GM18870 (cell line): ENCODE results near the gene WNK2.
"Not testable (repeated sequence)": the region's sequence is repeated elsewhere in the genome, so short reads cannot be mapped to it uniquely, and the experiment has no call there.

ENCODE experiments used
- ATAC-seq: cut with Tn5 transposase; IDR thresholded peaks from one replicate; pipeline ENCODE4 v1.9.1; 2021; ENCODE audit warnings: moderate library complexity; ENCODE audit not compliant: unreplicated experiment

The WNK2 gene

DNA sequence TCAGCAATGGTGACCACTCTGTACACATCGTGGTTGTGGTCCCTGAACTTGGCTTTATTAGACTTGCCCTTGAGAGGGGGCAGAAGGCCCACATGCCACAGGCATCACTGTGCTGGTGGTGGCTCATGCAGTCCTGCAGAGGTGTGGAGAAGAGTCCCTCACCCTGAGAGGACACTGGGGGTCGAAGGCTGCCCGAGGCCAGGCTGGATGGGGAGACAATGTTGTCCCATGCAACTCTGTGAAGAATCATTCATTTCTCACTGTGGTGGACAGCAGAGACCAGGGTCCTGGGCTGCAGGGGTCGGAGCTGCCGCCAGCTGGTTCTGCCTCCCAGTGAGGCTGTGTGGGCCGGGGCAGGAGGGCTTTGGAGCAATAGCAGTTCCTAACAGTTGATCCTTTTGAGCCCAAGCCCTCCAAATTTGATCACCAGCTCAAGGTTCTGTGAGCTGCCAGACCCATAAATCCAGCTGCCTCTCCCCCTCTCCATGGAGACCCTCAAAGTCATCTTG is 139.6 kb downstream of the WNK2 start:
- not testable (repeated sequence) for ATAC-seq

DNA sequence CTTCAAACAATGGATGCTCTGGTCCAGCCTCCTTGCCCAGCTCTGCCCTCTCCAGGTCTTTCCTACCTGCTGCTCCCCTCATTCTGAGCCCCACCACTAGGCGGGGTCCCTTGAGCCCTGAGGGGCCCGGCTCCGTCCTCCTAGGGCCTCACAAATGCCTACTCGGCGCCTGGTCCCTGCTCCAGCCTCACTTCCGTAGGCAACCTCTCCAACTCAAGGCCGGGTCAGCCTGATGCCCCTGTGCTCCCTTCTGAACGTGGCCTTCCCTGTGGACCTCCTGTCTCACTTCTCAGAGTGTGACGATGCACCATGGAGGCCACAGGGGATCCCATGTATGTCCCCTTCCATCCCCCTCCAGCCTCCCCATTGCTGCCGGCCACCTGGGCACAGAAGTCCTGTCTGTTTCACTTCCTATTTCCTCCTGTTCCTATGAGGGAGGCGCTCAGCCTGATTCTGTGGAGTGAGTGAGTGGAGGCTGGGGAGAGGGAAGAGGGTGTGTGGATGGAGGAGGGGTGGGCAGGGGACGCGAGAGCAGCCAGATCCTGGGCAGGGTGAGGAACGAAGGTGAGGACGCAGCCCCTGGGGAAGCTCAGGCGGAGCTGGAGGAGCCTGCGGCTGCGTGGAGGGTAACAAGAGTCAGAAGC is 140.4 kb downstream of the WNK2 start:
- no peak for ATAC-seq

DNA sequence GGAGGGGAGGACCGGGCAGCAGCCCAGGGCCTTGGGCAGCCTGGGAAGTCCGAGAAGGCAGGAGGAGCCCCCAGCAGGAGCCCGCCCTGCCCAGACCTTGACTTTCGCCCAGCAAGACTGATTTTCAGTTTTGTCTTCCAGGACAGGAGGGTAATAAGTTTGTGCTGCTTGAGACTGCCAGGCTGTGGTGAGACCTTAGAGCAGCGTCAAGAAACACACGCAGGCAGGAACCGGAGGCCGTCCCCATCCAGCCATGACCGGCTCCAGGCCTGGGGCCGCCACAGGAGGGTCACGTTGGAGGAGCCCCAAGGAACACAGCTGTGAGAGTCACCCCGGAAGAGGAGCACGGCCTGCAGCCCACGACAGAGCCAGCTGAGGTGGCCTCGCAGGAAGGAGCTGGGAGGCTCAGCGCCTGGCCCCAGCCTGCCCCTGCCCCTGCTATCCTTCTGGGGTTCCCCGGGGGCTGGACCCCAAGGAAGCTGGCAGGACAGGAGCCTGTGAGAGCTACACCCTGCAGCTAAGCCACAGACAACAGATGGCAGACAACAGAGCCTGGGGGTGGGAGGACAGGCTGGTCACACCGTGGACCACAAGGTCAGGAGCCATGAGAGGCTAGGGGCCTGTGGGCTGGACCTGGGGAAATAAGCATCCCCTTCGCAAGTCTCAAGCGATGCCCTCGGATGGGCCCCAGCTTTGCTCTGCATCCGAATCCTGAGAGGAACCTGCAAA is 141.5 kb downstream of the WNK2 start:
- ATAC-seq, result no peak

DNA sequence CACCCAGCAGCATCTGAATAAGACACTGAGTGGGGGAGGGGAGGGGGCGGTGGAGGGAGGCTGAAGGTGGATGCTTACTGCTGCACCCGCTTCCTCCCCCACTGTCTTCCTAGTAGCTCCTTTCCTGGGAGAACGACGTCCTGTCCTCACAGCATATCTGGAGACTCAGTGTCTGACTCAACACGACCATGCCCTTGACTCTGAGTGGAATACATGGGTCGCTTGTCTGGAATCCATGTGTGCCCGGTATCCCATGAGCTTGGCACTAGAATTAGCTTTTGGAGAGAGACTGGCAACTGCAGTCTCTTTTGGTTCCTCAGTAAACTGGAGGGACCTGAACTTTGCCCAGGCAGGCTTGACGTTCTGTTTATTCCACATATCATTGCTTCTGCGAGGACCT is 142.1 kb downstream of the WNK2 start:
- ATAC-seq, result no peak

DNA sequence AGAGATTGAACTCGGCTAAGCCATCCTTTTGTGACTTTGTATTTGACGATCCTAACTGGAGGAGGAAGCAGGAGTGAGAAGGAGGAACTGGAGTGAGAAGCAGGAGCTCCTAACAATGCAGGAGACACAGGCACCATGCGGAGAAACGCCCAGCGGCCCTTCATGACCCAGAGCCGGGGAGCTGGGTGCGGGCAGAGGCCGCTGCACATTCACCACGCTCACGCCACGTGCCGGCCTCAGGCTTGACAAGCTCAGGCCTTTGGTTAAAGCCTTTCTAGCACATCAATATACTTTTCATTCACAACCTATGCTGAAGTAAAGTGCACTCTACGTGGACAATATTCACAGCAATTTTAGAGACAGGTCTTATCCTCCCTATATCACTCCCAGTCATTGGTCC is 142.7 kb downstream of the WNK2 start:
- no peak for ATAC-seq

DNA sequence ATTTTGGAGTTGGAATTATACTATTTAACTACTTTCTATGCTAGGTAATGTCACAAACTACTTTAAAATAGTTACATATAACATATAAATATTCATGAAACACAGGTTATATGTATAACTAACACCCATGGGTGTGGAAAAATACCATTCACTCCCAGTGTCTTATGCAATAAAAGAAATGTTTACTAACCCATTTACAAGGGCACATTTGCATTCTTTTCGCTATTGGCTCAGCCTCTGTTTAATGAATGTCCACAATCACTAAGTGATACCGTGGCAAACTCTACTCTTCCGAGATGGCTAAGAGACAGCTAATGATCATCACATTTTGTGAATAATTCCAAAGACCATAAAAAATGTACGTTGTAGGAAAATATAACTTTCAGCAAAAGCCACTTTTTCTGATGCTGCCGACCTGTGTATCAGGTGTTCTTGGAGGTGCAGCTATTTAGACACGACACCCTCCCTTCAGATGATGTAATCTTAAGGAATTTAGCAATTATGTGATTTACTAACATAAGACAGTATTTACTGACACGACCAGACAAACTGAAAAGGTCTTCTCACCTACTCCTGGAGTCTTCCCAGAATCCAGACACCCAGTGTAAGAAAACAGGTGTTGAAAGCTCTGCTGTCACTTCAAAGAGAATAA is 145.8 kb downstream of the WNK2 start:
- no peak for ATAC-seq

DNA sequence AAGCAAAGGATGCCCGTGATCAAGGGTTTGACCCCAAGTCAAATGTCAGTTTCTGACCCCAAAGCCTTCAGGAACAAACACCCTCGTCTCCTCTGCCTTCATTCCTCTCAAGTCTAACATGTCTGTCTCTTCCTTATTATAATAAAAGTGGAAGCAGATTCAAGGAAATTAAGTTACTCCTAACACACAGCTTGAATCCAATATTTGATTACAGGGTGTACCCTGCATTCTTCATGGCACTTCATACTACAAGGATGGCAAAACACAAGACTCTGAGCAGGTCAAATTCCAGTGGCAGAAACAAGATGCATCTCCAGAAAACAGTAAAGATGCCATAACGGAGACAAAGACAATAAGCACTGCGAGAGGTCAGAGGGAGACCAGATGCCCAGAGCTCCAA is 148.4 kb downstream of the WNK2 start:
- ATAC-seq, result no peak

DNA sequence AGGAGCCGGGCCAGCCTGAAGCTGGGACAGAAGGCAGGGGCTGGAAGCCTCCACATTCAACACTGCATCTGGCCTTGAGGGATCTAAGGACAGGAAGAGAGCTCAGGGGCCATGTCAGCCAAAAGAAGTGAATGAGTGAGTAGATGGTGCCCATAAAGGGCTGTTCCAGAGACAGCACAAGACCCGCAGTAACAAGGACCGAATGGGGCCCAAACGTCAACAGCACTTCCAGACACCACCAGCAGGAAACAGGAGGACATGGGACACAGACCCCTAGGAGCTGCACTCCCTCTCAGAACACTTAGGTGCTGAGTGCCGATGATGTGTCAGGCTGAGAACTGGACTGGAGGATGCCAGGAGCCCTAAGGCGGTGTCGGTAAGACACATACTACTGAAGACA is 152.8 kb downstream of the WNK2 start:
- no peak for ATAC-seq

DNA sequence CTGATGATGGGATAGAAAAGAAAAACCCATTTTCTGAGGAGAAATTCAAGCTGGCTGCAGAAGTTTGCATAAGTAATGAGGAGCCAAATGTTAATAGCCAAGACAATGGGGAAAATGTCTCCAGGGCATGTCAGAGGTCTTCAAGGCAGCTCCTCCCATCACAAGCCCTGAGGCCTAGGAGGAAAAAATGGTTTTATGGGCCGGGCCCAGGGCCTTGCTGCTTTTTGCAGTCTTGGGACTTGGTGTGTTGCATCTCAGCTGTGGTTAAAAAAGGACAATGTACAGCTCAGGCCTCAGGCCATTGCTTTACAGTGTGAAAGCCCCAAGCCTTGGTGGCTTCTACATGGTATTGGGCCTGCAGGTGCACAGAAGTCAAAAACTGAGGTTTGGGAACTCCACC is 154.3 kb downstream of the WNK2 start:
- not testable (repeated sequence) for ATAC-seq

DNA sequence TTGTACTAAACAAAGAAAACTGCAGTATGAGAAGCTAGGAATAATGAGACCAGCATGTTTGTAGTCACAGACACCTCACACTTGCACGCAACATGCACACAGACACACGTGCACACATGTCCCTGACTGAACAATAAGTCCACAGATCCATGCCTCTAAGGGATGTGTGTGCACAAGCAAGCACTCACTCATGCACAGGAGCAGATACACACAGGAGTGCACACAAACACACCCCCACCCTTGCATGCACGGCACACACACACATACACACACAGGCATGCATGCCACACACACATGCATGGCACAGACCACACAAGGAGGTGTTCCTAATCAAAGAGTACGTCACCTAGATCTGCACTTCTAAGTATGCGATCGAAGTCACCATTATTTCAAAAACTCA is 156.2 kb downstream of the WNK2 start:
- ATAC-seq, result no peak

DNA sequence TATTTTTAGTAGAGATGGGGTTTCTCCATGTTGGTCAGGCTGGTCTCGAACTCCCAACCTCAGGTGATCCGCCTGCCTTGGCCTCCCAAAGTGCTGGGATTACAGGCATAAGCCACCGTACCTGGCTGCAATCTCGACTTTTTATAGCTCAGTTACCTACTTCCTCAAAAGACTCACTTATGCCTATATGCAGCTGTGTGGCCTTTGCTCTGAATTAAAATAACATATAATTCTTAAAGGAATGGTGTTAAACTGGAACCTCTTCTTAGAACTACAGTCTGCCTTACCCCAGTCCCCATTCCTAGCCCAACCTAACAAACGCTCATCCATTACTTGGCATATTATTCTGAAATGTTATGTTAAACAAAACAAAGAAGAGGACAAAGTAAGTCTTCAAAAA is 157.9 kb downstream of the WNK2 start:
- ATAC-seq, result not testable (repeated sequence)

DNA sequence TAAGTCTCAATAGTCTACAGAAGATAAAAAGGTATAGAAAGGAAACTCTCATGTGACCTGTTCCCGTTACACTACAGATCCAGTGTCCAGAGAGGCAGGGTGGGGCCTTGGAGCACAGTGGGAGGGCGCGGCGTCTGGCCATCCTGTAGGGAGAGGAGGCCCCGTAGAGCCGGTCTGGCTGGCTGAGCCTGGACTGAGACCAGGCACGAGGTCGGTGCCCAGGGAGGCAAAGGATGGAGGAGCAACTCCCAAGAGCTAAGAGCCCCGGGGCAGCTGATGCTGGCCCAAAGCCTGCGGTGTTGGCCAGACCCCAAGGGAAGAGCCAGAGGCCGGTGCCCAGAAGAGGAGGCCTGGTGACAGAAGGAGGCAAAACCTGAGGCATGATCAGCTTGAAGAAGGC is 158.5 kb downstream of the WNK2 start:
- ATAC-seq, result not testable (repeated sequence)

DNA sequence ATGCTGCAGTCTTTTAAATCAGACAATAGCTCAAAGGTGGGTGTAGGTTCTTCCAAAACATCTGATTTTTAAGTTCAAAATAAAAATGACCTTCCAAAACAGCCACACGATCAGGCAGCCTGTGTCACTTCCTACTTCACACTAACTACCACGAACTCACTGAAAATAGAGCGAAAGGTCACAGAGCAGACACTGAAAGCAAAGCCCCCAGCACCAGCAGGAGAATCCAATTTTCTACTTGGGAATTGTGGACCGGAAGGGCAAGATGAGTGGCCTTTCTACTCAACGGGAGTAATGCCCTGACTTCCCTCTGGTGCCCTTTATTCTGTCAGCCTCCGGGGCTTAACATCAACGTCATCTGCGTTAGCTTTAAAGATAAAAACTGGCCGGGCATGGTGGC is 159.7 kb downstream of the WNK2 start:
- ATAC-seq, result no peak

DNA sequence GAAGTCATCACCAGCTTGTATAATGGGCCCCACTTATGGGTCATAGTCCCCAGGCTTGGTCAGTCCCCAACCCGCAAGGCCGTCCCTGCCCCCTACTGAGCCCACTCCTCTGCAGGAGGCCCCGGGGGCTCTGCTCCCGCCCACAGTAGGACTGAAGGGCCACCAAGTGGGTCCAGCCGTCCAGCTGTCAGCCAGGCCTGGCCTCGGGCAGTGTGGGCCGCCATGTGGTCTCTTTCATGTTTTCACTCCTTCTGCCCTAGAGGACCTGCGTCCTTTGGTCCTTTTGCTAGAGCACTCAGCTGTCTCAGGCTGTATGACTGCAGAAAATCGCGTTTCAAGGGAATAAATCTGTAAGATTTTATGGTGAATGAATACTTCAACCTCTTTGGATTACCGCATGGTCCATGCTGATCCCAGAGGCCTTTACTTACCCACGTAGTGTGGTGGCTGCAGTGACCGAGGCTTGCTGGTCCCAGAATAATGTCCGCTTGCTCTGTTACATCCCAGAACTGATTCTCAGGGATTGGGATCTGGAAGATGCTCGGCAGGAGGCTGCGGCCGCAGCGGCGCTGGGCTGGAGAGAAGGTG is 161.8 kb downstream of the WNK2 start:
- ATAC-seq, result no peak

DNA sequence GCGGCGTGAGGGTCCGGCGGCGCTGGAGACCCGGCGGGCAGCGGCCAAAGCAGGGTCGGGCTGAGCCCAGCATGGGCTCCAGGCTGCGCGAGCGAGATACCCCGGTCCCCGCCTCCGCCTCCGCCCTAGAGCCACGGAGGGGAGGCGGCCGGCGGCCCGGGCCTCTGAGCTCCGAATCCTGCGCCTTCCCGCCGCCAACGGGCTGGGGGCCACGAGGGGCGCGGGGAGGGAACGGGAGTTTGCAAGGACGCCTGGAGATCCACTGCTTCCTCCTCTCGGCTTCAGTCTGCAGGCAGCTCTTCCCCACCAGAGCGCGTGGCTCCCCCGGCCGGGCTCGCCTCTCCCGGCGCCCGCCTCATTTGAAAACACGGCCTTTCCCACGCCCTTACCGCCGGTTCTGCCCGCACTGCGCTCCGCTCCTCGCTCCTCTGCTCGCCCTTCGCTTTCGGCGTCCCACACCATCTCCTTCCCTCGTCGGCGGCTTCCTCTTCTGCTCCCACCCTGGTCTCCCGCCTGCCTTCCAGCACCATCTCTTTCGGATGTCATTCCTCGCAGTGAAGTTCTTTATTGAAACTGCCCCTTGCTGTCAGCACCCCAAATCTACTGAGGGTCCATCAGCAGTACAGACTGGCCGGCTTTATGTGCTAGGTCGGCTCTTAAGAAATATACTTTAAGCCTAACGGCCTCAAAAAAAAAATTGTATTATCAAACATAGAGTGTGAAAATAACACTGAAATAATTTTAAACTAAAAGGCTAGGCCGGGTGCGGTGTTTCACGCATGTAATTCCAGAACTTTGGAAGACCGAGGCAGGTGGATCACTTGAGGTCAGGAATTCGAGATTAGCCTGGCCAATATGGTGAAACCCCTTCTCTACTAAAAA is 162.5 kb downstream of the WNK2 start:
- no peak for ATAC-seq

DNA sequence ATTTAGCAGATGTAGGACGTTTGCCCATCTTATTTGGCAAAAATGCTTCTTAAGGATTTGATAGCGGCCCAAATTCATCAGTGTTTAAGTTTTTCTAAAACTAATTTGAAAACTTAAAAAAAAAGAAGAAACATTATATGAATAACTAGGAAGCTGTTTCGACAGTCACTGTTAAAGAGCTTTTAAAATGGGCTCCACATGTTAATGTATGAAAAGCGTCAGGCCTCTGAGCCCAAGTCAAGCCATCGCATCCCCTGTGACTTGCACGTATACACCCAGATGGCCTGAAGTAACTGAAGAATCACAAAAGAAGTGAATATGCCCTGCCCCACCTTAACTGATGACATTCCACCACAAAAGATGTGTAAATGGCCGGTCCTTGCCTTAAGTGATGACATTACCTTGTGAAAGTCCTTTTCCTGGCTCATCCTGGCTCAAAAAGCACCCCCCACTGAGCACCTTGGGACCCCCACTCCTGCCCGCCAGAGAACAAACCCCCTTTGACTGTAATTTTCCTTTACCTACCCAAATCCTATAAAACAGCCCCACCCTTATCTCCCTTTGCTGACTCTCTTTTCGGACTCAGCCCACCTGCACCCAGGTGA is 163.5 kb downstream of the WNK2 start:
- ATAC-seq, result not testable (repeated sequence)

DNA sequence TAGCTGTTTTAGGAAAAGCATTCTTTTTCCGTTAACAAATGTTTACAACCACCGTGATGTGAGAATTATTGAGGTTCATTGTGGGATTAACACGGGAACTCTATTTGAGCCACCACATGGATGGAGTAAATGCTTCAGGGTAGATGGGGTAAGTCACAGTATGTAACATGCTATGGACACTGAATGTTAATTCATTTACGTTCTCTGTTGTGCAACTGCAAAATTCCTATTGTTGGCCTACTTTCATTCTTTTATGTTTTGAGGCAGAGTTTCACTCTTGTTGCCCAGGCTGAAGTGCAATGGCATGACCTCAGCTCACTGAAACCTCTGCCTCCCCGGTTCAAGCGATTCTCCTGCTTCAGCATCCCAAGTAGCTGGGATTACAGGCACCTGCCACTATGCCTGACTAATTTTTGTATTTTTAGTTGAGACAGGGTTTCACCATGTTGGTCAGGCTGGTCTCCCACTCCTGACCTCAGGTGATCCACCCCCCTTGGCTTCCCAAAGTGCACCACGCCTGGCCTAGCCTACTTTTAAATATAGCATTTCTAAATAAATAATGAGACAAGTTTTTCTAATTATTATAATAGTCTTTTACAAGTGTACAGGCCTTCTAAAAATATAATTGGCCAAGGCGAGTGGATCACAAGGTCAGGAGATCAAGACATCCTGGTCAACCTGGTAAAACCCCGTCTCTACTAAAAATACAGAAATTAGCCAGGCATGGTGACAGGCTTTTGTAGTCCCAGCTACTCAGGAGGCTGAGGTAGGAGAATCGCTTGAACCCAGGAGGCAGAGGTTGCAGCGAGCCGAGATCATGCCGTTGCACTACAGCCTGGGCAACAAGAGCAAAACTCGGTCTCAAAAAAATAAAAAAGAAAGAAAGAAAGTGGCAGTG is 169.7 kb downstream of the WNK2 start:
- ATAC-seq, result not testable (repeated sequence)

DNA sequence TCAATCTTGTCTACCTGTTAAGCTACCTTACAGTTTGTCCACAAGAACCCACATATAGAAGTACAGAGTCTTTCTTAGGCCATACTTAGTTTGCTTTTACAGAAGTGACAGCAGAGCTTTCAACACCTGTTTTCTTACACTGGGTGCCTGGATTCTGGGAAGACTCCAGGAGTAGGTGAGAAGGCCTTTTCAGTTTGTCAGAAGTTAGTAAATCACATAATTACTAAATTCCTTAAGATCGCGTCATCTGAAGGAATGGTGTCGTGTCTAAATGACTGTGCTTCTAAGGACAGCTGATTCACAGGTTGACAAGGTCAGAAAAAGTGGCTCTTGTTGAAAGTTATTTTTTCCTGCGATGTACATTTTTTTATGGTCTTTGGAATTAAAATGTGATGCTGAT is 170.5 kb downstream of the WNK2 start:
- ATAC-seq, result no peak

DNA sequence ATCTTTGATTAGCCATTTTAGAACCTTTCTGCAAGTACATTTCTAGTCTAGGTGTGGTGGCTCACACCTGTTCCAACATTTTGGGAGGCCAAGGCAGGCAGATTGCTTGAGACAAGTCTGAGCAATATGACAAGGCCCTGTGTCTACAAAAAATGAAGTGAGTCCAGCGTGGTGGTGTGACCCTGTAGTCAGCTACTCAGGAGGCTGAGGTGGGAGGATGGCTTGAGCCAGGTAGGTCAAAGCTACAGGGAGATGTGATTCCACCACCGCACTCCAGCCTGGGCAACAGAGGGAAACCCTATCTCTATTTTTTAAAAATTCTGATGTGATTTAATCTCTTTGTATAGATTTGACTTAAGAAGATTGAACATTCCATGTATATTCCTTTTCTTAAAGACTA is 171.9 kb downstream of the WNK2 start:
- no peak for ATAC-seq
